GM10847 (cell line): Measurements from ENCODE around the gene SPRED1.

Experiments
- POLR2A ChIP-seq: IDR thresholded peaks from 2 replicates; pipeline ENCODE4 v1.6.1; 2011; ENCODE audit not compliant: insufficient read length; ENCODE audit errors: extremely low read depth

Gene SPRED1

DNA sequence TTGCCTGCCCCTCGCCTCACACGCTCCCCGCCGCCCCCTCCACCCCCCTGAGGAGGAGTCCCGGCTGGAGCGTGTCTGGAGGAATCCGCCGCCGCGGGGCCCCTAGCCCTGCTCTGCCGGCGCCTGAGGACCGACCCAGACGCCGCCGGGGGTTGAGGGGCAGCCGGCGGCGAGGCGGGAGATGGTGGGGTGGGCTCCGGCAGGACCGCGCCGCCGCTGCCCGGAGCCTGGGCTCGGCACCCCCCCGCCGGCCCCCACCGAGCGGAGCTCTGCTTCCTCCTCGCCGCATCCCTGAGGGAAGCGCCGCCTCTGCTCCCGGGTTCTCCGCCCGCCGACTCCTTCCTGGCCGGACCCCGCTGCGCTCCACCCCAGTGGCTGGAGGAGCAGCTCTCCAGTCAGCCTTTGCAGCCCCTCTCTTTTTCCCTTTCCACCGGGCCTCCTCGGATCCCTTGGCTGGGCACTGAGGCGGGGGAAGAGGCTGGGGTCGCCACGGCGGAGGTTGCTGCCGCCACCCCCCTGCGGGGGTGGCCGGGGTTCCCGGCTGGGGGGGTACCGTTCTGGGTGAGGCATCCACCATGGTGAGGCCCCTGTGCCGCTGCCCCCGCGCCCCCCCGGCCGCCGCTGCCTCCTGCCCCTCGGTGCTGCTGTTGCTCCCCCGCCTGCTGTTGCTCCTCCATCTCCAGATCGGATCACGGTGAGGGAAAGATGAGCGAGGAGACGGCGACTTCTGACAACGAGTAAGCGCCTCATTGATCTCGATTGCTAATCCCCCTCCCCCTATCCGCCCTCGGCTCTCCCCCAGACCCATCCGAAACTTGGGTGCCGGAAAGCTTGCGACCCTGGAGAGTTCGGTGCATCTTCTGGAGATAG, at the start of gene SPRED1:
SPRED1 (plus strand) TSS at position 356 of the 870 bp plus-strand sequence; CDS start at position 706, 350 bp downstream.
- no peak for TF ChIP-seq POLR2A

DNA sequence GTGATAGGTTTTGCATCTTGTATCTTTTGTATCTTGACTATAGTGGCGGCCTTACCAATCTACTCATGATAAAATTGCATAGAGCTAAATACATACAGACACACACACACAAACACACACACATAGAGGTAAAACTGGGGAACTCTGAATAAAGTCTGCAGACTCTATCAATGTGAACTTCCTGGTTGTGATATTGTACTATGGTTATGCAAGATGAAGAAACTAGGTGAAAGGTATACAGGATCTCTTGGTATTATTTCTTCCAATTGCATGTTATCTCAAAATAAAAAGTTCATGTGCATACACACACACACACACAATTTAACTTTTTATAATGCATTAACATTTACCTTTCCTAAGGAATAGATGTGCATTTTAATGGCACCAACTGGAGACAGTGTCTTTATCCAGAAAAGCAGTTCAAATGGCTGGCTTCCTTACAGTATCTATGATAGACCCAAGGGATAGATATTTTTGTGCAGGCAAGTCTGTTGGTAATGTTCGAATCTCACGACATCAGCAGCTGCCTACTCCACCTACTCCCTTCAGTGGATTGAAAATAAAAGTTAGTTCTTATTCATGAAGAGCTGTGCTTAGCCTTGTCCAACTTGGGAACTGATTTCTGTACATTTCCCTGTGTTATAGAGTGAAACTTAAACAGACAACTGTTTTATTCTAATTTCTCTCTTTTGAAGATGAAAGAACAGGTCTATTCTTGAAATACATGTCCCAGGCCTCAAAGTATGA, 46.9 kb upstream of the SPRED1 start:
- no peak for TF ChIP-seq POLR2A

DNA sequence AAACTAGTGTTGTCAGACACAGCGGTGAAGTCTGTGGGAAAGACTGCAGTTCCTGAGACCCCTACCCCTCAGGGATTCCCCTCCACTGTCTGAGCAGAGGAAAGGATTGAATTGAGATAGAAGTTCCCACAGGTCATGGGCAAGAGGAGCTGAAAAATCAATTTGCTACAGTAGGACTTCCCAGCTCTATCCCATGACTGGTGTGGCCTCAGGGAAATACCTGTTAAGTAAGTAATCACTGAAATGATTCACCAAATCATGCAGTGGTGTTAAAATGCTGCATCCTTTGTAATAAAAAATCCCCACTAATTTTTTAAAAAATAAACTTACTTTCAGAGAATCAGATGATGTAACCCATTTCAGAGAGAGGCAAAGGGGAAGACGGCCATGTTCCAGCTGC, 45.0 kb upstream of the SPRED1 start:
- no peak for TF ChIP-seq POLR2A

DNA sequence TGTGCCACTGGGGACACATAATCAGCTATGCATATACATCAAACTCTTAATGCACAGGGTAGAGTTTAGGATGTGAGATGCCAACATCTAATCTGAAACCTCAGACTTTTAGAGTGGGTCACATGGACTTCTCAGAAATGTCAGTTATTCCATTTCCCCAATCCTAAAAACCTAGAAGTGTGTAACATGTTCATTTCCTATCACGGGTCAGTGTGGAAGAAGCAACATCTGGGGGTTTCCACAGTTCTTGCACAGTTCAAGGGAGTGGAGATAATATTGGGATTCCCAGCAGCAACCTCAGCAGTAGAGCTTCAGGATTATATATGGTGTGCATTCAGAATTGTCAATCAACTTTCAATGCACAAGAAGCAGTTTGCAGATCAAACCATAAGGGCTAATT, 44.4 kb upstream of the SPRED1 start:
- no peak for TF ChIP-seq POLR2A

DNA sequence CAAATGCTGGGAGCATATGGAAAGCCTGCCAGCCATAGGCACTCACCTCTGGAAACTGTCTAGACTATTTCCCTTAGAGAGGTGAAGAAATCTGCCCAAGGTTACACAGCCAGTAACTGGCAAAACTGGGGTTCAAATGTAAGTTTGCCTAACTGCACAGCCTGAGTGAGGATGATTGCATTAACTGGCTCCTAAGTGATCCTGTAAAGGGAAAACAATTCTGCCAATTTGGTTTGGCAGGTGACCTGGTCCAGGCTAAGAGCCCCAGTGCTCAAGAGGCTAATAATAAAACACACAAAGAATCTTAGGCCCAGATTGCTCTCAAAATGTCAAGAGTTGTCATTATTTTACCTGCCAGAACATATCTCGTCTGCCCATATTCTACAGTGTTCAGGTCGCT, 43.9 kb upstream of the SPRED1 start:
- no peak for TF ChIP-seq POLR2A

DNA sequence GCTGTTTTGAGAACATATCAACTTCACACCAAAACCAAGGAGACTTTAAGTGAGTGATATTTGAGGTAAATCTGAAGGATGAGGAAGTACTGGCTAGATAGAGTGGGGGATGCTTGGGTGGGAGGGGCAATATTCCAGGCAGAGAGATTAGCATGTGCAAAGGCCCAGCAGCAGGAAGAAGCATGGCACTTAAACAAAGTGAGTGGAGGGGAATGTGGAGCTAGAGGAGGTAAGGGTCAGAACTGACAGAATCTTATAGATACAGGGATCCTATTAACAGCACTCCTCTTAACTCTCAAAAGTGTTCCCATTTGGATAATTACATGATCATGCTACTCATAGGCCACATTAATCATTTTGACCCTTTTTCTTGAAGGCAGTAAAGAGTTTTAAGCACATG, 41.4 kb upstream of the SPRED1 start:
- TF ChIP-seq POLR2A: no peak

DNA sequence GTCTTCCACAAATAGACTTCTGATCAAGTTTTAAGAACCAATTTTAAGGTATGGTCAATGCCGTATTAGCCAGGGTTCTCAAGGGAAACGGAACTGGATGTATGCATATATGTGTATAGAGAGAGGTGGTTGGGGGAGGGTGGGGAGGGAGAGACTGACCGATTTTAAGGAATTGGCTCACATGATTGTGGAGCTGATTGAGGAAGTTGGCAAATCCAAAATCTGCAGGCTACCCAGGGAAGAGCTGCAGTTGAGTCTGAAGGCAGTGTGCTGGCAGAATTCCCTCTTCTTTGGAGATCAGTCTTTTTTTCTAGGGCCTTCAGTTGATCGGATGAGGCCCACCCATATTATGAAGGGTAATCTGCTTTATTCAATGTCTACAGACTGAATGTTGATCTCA, 40.8 kb upstream of the SPRED1 start:
- TF ChIP-seq POLR2A: no peak

DNA sequence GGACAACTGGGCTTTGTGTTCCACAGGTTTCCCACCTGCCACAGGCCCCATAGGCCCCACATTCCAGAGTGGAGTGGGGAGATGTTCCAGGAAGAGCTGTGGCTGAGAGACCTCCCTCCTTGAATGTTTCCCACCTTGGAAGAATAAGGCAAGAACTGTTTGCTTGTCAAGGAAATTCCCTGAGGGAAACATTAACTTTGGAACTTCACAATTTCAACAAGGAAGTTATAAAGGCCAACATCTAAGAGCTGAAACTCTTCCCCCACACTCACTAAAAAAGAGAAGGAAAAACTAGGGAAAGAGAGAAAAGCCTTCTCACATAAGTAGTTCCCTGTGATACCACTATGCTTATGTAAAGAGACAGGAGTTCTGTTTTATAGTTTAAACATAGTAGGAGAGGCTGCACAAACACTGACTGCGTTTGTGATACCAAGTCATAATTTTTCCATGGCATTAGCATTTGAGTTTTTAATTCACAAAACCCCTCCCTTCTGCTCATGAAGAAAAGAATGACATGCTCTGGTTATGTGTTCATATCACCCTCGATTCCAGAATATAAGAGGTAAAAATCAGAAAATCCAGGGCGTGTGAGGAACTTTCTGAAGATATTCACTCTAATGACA, 39.8 kb upstream of the SPRED1 start:
- no peak for TF ChIP-seq POLR2A

DNA sequence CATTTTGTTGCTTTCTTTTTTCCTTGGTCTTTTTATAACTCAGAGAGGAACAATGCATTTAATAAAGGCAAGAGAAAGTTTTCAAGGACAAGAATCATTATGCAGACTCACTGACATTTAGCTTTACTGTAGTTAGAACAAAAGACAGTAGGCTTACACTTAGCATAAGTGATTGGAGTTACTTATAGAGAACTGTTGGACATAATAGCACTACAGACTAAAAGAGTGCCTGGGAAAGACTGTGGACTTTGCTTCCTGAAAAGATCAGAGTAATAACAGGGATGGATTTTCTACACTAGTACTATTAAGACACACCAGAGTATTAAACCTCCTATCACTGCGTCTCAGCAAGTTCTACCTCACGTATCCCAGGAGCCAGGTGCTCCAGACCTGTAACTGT, 39.3 kb upstream of the SPRED1 start:
- TF ChIP-seq POLR2A: no peak

DNA sequence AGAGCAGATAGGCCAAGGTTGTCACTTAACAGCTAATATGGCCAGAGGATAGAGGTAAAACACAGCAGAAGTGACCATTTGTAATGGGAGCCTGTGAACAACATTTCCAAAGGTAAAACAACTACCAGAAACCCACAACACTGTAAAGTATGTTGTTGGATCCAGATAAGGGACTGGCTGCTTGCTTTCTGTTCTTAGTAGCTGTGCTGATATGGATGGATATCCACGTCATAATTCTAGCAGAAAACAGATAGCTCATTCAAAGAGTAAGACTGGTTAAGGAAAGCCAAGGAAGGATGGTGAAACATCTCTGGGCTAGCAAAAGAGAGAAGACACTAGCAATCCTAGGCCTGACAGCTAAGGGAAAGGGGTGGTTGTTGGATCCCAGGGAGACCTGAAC, 36.9 kb upstream of the SPRED1 start:
- TF ChIP-seq POLR2A: no peak

DNA sequence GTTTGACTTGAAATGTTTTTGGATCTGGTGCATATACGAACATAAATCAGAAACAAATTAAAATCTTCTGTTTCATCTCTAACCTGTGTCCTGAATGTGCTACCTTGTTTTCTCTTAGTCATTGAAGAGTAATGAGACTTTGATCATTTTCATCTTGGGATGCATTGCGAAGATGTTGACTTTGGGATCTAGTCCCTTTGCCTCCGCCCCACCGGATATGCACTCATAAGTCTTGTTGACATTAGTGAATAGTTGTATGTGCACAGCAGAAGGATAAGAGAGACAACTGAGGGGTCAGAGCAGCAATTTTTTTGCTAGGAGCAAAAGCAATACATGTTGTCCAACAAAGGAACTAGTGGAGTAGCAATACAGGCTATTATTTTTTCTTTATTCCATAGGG, 35.9 kb upstream of the SPRED1 start:
- no peak for TF ChIP-seq POLR2A

DNA sequence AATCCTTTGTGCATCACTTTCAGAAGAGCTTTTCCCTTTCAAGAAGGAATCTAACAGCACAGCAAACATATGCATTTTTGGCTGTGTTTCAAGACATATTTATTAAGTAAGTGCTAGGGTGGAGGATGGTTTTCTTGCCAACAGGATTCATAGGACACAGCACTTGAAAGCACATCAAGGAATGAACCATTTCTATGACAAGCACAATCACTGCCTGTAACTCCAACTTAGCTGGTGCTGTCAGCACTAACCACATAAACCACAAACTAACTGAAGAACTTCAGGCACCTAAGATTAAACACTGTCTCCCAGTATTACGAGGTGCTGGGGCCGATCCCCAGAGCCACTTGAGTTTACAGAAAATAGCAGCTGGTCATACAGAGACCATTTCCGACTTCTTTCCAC, 35.4 kb upstream of the SPRED1 start:
- TF ChIP-seq POLR2A: no peak

DNA sequence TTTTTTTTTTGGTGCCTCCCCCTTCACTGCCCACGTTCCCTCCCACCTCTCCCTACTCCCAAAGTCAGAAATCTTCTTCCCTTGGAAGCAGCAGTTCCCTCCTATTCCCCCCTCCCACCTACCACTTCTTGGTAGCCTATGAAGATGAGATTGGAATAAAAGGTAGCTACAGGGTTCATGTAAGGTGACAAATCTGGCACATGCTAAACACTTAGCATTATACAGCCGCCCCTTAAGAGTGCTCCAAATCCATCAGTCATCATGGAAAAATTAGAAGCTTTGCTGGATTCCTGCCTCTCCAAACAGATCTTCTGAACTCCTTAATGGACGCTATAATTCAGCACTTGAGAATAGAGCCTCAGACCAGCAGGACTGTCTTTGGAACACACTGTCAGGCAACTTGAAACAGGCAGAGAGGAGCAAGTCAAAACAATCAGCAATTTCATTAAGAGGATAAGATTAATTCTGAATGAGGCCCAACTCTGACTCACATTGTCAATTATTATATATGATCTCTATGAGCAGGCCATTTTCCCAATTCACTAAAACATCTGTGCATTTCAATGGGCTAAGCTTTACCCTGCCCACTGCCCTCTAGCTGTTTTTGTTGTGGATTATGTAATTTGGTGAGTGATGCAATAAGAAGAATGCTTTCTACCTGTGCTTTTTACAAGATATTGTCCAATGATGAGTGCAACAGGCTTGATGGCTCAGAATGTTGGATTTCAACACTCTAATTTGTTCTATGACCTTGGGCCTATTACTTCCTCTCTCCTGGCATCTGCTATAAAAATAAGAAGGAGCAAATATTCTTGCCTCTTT, 34.6 kb upstream of the SPRED1 start:
- no peak for TF ChIP-seq POLR2A

DNA sequence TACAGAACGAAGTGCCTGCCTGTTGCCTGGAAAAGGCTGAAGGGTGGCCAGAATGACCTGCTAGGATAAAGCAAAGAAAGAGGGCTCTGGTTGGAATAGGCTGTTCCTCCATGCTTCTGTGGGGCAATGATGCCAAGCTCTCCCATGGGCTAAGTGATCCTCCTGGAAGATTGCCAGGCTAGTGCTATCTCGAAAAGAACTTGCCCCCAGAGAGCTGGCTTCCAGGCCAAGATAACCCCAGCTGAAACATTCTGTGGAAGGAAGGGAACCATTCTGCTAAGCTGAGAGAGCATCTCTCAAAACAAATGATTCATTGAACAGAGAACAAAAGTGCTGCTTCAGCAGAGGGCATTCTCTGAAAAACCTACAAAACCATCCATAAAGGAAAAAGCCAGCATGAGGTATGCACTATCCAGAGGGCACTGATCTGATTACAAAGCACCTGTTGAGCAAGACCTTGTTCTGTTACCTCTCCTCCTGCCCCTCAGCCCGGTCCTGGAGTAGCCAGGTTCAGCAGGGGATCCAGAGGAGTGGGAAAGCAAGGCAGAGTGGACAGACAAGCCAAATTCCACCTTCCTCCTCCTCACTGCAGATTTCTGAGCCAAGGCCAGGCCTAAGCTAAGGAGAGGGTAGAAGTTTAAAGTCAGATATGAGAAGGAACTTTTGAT, 31.9 kb upstream of the SPRED1 start:
- no peak for TF ChIP-seq POLR2A

DNA sequence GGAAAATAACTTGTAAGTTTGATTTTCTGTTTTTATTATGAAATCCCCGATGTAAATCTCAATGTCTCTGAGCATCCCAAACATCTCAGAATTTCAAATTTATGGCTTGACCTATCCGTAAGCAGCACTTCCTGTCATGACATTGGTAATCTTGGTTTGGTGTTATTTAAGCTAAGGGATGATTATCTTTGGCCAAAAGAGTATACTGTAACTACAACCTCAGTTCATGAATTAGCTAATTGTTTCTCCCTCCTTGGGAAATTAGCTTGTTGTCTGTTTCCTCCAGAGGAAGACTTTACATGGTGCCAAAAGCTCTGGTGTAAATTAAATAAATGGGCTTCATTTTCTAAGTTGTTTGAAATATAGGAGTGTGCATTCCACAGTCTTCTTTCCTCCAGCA, 28.1 kb upstream of the SPRED1 start:
- no peak for TF ChIP-seq POLR2A

DNA sequence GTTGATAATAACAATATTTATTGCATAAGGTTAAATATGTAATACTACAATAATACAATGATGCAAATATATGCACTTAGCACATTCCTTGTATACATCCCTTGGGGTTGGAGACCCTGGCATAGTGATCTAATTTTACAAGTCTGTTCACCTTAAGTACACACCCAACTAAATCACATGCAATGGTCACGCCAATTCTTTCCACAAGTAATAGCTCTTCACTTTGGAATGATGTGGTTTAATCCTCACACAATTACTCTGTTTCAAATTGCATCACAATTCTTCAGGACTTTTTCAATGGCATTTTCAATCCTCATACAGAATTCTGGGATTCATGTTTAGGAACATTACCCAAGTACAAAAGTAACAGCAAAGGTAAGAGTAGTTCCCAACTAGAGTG, 27.3 kb upstream of the SPRED1 start:
- no peak for TF ChIP-seq POLR2A
